Forelimb muscle (tissue), 1 donor: Measurements from ENCODE around the gene CLTB. TPM values are rescaled to one million over a fixed set of nuclear protein-coding genes. Genes with fewer than 3 reads are reported as not detected.

Source experiments
- DNase-seq: peaks from one replicate; pipeline ENCODE4 v3.0.0-alpha.2; 2013; ENCODE audit warnings: low read depth
- polyA plus RNA-seq: library from polyadenylated mRNA; unstranded; fragments of 120-200 nt; gene quantifications from one replicate; pipeline ENCODE4 v1.2.1, GENCODE V29; 2013; ENCODE audit not compliant: insufficient read length

Gene CLTB
- polyA plus RNA-seq, 1 donor: 56.3 TPM

DNA sequence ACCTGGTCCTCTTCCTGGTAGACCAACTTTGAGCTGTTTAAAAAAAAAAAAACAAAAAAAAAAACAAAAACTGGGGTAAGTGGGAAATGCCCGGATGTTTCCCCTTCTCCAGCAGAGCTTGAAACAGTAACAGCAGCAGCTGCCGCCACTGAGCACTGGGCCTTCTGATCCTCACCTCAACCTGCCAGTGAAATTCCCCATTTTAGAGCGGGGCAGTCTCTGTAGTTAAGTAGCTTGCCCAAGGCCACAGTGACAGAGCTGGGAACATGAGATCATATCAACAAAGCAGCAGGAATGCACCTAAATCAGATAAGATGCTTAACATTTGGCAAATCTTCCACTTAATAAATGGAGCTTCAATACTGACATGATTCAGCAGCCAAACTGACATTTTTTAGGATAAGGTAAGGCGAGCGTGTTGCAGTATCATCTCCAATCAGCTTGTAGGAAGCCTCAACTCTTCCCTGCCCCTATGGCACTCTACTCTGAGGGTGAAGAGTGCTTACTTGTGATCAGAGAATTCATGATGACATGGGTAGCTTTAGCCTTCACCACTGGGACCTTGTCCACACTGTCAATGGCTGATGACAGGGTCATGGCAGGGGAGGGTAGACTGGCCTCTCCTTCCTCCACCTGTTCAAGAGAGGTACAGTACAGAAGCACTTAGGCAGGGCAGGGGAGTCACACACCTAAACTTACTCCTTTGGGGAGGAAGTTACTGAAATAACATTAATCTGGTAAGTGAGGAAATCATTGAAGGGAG is 64.0 kb downstream of the CLTB start:
- DNase-seq: no peak

GRCh38 chr5:176350416-176350815 is 65.9 kb downstream of the CLTB start:
- no peak for DNase-seq

DNA sequence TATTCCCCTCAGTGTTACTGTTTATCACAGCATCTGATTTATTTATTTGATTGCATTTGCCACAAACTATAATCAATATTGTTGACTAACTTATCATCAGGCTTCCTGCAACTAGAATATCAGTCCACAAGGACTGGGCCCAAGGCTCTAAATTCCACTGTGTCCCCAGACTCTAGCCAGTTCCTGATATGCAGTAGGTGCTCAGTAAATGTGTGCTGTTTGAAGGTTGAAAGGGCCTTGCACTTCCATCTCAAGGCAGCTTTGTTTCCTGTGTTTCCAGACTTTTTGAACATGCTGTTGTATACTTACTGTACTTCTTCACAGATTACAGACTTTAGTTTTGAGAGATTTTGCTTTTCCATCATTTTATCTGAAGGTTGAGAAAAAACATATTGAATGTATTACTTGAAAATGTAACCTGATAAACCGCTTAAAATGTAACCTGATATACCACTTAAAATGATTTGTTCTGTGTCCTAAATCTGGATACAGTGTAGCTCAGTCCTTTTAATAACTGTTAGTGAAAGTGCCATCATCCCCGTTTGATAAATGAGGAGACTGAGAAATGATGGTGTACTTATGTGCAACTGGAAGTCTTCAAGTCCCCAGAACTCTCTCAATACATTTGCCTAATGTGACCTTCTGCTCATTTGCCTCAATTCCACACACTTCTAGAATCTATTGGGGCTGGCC is 73.4 kb downstream of the CLTB start:
- no peak for DNase-seq

Other genes starting within 250 kb of the CLTB start
- gene SIMC1, start 178.1 kb downstream of the CLTB start, polyA plus RNA-seq: 13.1 TPM
- 60.7 TPM for gene KIAA1191, start 54.8 kb downstream of the CLTB start, polyA plus RNA-seq
- gene ARL10, start 51.1 kb downstream of the CLTB start, polyA plus RNA-seq: 12.2 TPM
- gene NOP16, start 27.9 kb downstream of the CLTB start, polyA plus RNA-seq: 30.4 TPM
- 205 TPM for gene HIGD2A, start 27.8 kb downstream of the CLTB start, polyA plus RNA-seq
- 22.6 TPM for gene FAF2, start 31.8 kb upstream of the CLTB start, polyA plus RNA-seq
- gene RNF44, start 120.9 kb upstream of the CLTB start, polyA plus RNA-seq: 32.6 TPM
- gene CDHR2, start 132.8 kb upstream of the CLTB start, polyA plus RNA-seq: not detected
- 0.49 TPM for gene GPRIN1, start 193.6 kb upstream of the CLTB start, polyA plus RNA-seq
- not detected for gene SNCB, start 214.0 kb upstream of the CLTB start, polyA plus RNA-seq
- not detected for gene EIF4E1B, start 214.1 kb upstream of the CLTB start, polyA plus RNA-seq
- gene TSPAN17, start 230.9 kb upstream of the CLTB start, polyA plus RNA-seq: 28.7 TPM